DND-41 (cell line): ENCODE results near the gene PALM3.
"Not testable (repeated sequence)": the region's sequence is repeated elsewhere in the genome, so short reads cannot be mapped to it uniquely, and the experiment has no call there.

Experiments
- ATAC-seq: fragments of 200-7000 bp; cut with Tn5 transposase; 3 replicates; pipeline ENCODE4 v1.9.1; 2021; ENCODE audit warnings: low read depth; ENCODE audit not compliant: insufficient read depth
- DNase-seq: peaks from one replicate; pipeline ENCODE4 v3.0.0-alpha.2; 2020
- H2AFZ ChIP-seq: 2 replicates; pipeline ENCODE4 v1.6.0; 2012; ENCODE audit warnings: low read depth, low read length
- H3K27ac ChIP-seq: 2 replicates; pipeline ENCODE4 v1.5.1; 2012; ENCODE audit warnings: low read length, inconsistent platforms
- H3K27me3 ChIP-seq: fragments of 200-600 bp; sonication (generic); 2 replicates; pipeline ENCODE4 v1.6.0; 2012; ENCODE audit warnings: low read length, mild to moderate bottlenecking, inconsistent platforms; ENCODE audit not compliant: insufficient read depth, poor library complexity
- H3K36me3 ChIP-seq: 2 replicates; pipeline ENCODE4 v1.5.1; 2012; ENCODE audit warnings: low read length, inconsistent platforms; ENCODE audit not compliant: insufficient read depth
- H3K4me1 ChIP-seq: 2 replicates; pipeline ENCODE4 v1.5.1; 2012; ENCODE audit warnings: mild to moderate bottlenecking, low read length; ENCODE audit not compliant: insufficient read depth
- H3K4me2 ChIP-seq: 2 replicates; pipeline ENCODE4 v1.6.0; 2012; ENCODE audit warnings: mild to moderate bottlenecking, moderate library complexity, low read length, inconsistent platforms; ENCODE audit not compliant: insufficient read depth
- H3K4me3 ChIP-seq, 2 experiments: fragments of 200-600 bp in 1 of 2; shearing (Covaris generic) in 1 of 2; 2 replicates each; pipeline ENCODE4 v1.5.1; 2012 to 2016; ENCODE audit warnings: inconsistent platforms in 2 of 2, low read length in 2 of 2, mild to moderate bottlenecking in 2 of 2, low read depth in 1 of 2, moderate library complexity in 1 of 2
- H3K79me2 ChIP-seq: 2 replicates; pipeline ENCODE4 v1.6.0; 2012; ENCODE audit warnings: low read length, inconsistent platforms; ENCODE audit not compliant: insufficient read depth
- H3K9ac ChIP-seq: 2 replicates; pipeline ENCODE4 v1.6.0; 2012; ENCODE audit warnings: low read depth, mild to moderate bottlenecking, inconsistent platforms, low read length, moderate library complexity
- H3K9me3 ChIP-seq: 2 replicates; pipeline ENCODE4 v1.5.1; 2012; ENCODE audit warnings: low read length, moderate library complexity, mild to moderate bottlenecking, inconsistent platforms; ENCODE audit not compliant: insufficient read depth, severe bottlenecking
- H4K20me1 ChIP-seq: 2 replicates; pipeline ENCODE4 v1.6.0; 2012; ENCODE audit warnings: low read length; ENCODE audit not compliant: insufficient read depth
- CTCF ChIP-seq: IDR thresholded peaks from 2 replicates; pipeline ENCODE4 v1.5.1; 2012; ENCODE audit warnings: borderline replicate concordance, low read length, moderate library complexity, mild to moderate bottlenecking; ENCODE audit not compliant: poor library complexity, severe bottlenecking; ENCODE audit errors: extremely low read depth
- EZH2 ChIP-seq: IDR thresholded peaks from 3 replicates; pipeline ENCODE4 v1.6.1; 2012; ENCODE audit warnings: borderline replicate concordance, low read depth, mild to moderate bottlenecking, moderate library complexity, low read length, inconsistent platforms; ENCODE audit not compliant: severe bottlenecking

The PALM3 gene

GRCh38 chr19:14035706-14036105 lies 26.2 kb downstream of the PALM3 start:
- Histone ChIP-seq H3K79me2 (peaks cover 8% of the 10 kb centered on the region), H3K36me3 (peaks cover 14% of the 10 kb centered on the region), H3K27me3 (no peaks in the 10 kb centered on the region), H2AFZ (no peak overlapping the region), H3K4me2 (no peak overlapping the region), H3K4me3 (no peak overlapping the region), H3K9ac (no peak overlapping the region), H3K27ac (no peak overlapping the region), H3K9me3 (no peaks in the 10 kb centered on the region), H4K20me1 (no peaks in the 10 kb centered on the region; the same call in 1 of the 2 replicates), H3K4me1 (peaks cover 23% of the 10 kb centered on the region)
- DNase-seq (no peak), ATAC-seq (no peak)
- TF ChIP-seq CTCF, result no peak
- TF ChIP-seq EZH2, result no peak

GRCh38 chr19:14035159-14035558 lies 26.7 kb downstream of the PALM3 start:
- Histone ChIP-seq H3K36me3 (peaks cover 13% of the 10 kb centered on the region), H3K4me1 (peaks cover 27% of the 10 kb centered on the region)
- H3K4me3 ChIP-seq, H2AFZ ChIP-seq, DNase-seq, ATAC-seq, H4K20me1 ChIP-seq, H3K27me3 ChIP-seq, H3K27ac ChIP-seq, H3K9ac ChIP-seq, H3K4me2 ChIP-seq, H3K9me3 ChIP-seq, H3K79me2 ChIP-seq: not testable (repeated sequence)
- TF ChIP-seq CTCF, result peak; percentile 11

- peaks cover 8% of the 10 kb centered on the region for H3K79me2 ChIP-seq
- H3K4me2 ChIP-seq, result no peak overlapping the region
- no peak for DNase-seq
Observed at GRCh38 chr19:14033946-14034345, 27.9 kb downstream of the PALM3 start.

More at GRCh38 chr19:14033946-14034345, 27.9 kb downstream of the PALM3 start:
- Histone ChIP-seq H3K9ac (no peak overlapping the region), H2AFZ (no peak overlapping the region), H3K27ac (no peak overlapping the region), H3K27me3 (no peaks in the 10 kb centered on the region), H4K20me1 (peaks cover 3% of the 10 kb centered on the region; the same call in 1 of the 2 replicates), H3K4me1 (peaks cover 27% of the 10 kb centered on the region), H3K4me3 (no peak overlapping the region), H3K36me3 (peaks cover under 1% of the 10 kb centered on the region), H3K9me3 (no peaks in the 10 kb centered on the region)
- ATAC-seq, result no peak
- TF ChIP-seq CTCF, result no peak
- TF ChIP-seq EZH2, result no peak
